NCI-H526 treated with DMSO at 0.1 percent for 48 hours (cell line): ENCODE measurements around the gene BCO1.

ENCODE experiments used
- DNase-seq: peaks from one replicate; lab custom pipeline; 2025; lab: John Stamatoyannopoulos, UW

Gene BCO1

GRCh38 chr16:81318711-81319110 lies 80.2 kb downstream of the BCO1 start:
- DNase-seq, result no peak

GRCh38 chr16:81319221-81319912 lies 80.9 kb downstream of the BCO1 start:
- DNase-seq, result no peak

- no peak for DNase-seq
Measured at GRCh38 chr16:81321039-81321438, 82.5 kb downstream of the BCO1 start.

GRCh38 chr16:81321536-81321935 lies 83.0 kb downstream of the BCO1 start:
- DNase-seq, result no peak

GRCh38 chr16:81324808-81325207 lies 86.3 kb downstream of the BCO1 start:
- DNase-seq, result no peak

- no peak for DNase-seq
Measured at GRCh38 chr16:81327011-81327410, 88.5 kb downstream of the BCO1 start.

- DNase-seq, result no peak
Measured at GRCh38 chr16:81327447-81328196, 89.1 kb downstream of the BCO1 start.

GRCh38 chr16:81329947-81330346 lies 91.5 kb downstream of the BCO1 start:
- no peak for DNase-seq

- no peak for DNase-seq
Measured at GRCh38 chr16:81333356-81333755, 94.9 kb downstream of the BCO1 start.

- DNase-seq, result no peak
Measured at GRCh38 chr16:81335669-81336068, 97.2 kb downstream of the BCO1 start.

- no peak for DNase-seq
Measured at GRCh38 chr16:81337097-81337496, 98.6 kb downstream of the BCO1 start.
